Small intestine (tissue), 7 donors: ENCODE measurements around the gene STIMATE. TPM values are rescaled to one million over a fixed set of nuclear protein-coding genes. Genes with fewer than 3 reads are reported as not detected.
A peak's percentile ranks its signal among the peaks of the same experiment; 100 is the strongest.

Experiments
- DNase-seq, 2 donors: peaks; one replicate each; pipeline versions ENCODE4 v3.0.0 to v3.0.0-alpha.2; 2013
- FAIRE-seq: peaks from 2 replicates; lab custom pipeline; 2012; peaks lifted over from hg19 to GRCh38; lab: Jason Lieb, UNC
- H3K27ac ChIP-seq, 3 donors: one replicate each; pipeline ENCODE4 v1.5.1; 2013; ENCODE audit warnings: low read length in 2 of 3, mild to moderate bottlenecking in 2 of 3, control low read depth in 1 of 3, inconsistent platforms in 1 of 3, low read depth in 1 of 3, moderate library complexity in 1 of 3
- H3K27me3 ChIP-seq, 3 donors: one replicate each; pipeline ENCODE4 v1.6.1; 2013; ENCODE audit warnings: low read length in 3 of 3, inconsistent platforms in 1 of 3; ENCODE audit not compliant: control insufficient read depth in 3 of 3, insufficient read depth in 3 of 3
- H3K36me3 ChIP-seq, 3 donors: one replicate each; pipeline ENCODE4 v1.6.1; 2013; ENCODE audit warnings: low read length in 3 of 3, inconsistent platforms in 1 of 3, low read depth in 1 of 3, mild to moderate bottlenecking in 1 of 3, moderate library complexity in 1 of 3; ENCODE audit not compliant: control insufficient read depth in 3 of 3, insufficient read depth in 2 of 3
- H3K4me1 ChIP-seq, 3 donors: one replicate each; pipeline ENCODE4 v1.6.1; 2013; ENCODE audit warnings: low read length in 2 of 3, inconsistent platforms in 1 of 3, low read depth in 1 of 3, mild to moderate bottlenecking in 1 of 3, moderate library complexity in 1 of 3; ENCODE audit not compliant: control insufficient read depth in 3 of 3, insufficient read depth in 2 of 3
- H3K4me3 ChIP-seq, 3 donors: one replicate each; pipeline ENCODE4 v1.5.1; 2013; ENCODE audit warnings: low read length in 3 of 3, control low read depth in 1 of 3, inconsistent platforms in 1 of 3, low read depth in 1 of 3, mild to moderate bottlenecking in 1 of 3, moderate library complexity in 1 of 3
- H3K9me3 ChIP-seq, 2 donors: one replicate each; pipeline ENCODE4 v1.6.1; 2013; ENCODE audit warnings: low read depth in 1 of 2, low read length in 1 of 2; ENCODE audit not compliant: control insufficient read depth in 2 of 2, insufficient read depth in 1 of 2
- WGBS, 3 donors: extraction: QIAGEN DNeasy Blood & Tissue Kit; methylation state at CpG; one replicate each; pipeline ENCODE4 v1.1.7; 2013; 5-methylcytosine and 5-hydroxymethylcytosine counted together
- polyA plus RNA-seq, 4 donors: library from polyadenylated mRNA; stranded (reverse) in 3 of 4; unstranded in 1 of 4; fragments of 200-250 nt in 3 of 4; fragments of 120-200 nt in 1 of 4; gene quantifications; one replicate each; pipeline versions ENCODE4 v1.2.1 to v1.2.3, GENCODE V29; 2013
- donor health status: healthy with polysubstance abuse.
- donor health status: control.
- donor health status: control.
- donor health status: Bipolar disorder and iron deficiency.
- donor health status: healthy.

Gene STIMATE
- polyA plus RNA-seq, 4 donors: 2.7 to 6.8 (median 4.3) TPM; not detected in 1

- H3K4me3 ChIP-seq: no peak overlapping the region
- no peaks in the 10 kb centered on the region for H3K4me1 ChIP-seq
- H3K27me3 ChIP-seq: no peaks in the 10 kb centered on the region
- H3K27ac ChIP-seq: no peak overlapping the region
- peak in 1 of 2 donors; percentile 11 for DNase-seq
- FAIRE-seq: no peak
- H3K9me3 ChIP-seq: no peaks in the 10 kb centered on the region
- peaks cover 3 to 7% (median 5%) of the 10 kb centered on the region in 3 donors for H3K36me3 ChIP-seq
- 34 to 82% (median 46%) methylated on average over 1 of the region's 1 CpG for WGBS, 3 donors
Measured at GRCh38 chr3:52904552-52904951, 7.2 kb upstream of the STIMATE start.

GRCh38 chr3:52904000-52904399 is 6.7 kb upstream of the STIMATE start:
- Histone ChIP-seq H3K4me3 (no peak overlapping the region), H3K36me3 (peaks cover 3 to 7% (median 5%) of the 10 kb centered on the region in 3 donors), H3K9me3 (no peaks in the 10 kb centered on the region), H3K4me1 (no peaks in the 10 kb centered on the region), H3K27ac (no peak overlapping the region), H3K27me3 (no peaks in the 10 kb centered on the region)
- DNase-seq (no peak), FAIRE-seq (no peak)
- 90 to 91% (median 90%) methylated on average over 3 of the region's 3 CpGs for WGBS, 3 donors

DNA sequence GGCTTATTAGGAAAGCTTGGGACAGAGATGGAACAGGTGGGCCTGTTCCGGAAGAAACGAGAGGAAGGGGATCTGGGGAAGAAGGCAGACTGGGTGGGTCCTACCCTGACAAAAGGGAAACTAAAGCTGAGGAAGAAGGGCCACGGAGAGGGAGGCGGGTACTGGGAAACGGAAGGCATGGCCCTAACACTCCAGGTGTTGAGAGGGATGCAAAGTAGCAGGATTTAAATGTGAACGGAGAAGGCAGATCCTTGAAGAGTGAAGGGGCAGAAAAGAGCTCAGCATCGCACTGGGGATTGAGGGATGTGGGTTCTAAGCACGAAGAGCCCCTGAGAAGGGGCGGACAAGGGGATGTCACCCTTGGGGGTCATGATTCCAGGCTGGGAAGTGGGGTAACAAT is 735 bp downstream of the STIMATE start:
- WGBS, 3 donors: 3 to 12% (median 7%) methylated on average over 9 of the region's 9 CpGs
- no peak for FAIRE-seq

GRCh38 chr3:52896151-52896550 is 1.2 kb downstream of the STIMATE start:
- no peaks in the 10 kb centered on the region for H3K9me3 ChIP-seq
- H3K27ac ChIP-seq: no peak overlapping the region
- FAIRE-seq (no peak), DNase-seq (no peak)
- peak overlapping the region in 2 of 3 donors; percentile 62 to 89 for H3K4me3 ChIP-seq
- no peaks in the 10 kb centered on the region for H3K27me3 ChIP-seq
- peaks cover 0 to 21% (median 2%) of the 10 kb centered on the region in 3 donors for H3K4me1 ChIP-seq
- 20 to 25% (median 21%) methylated on average over 3 of the region's 3 CpGs for WGBS, 3 donors
- H3K36me3 ChIP-seq: peaks cover 0 to 2% (median 0%) of the 10 kb centered on the region in 3 donors

More for the DNA sequence above, 735 bp downstream of the STIMATE start:
- no peaks in the 10 kb centered on the region for H3K9me3 ChIP-seq
- H3K4me1 ChIP-seq: peaks cover 0 to 16% (median 2%) of the 10 kb centered on the region in 3 donors
- no peaks in the 10 kb centered on the region for H3K27me3 ChIP-seq
- peak overlapping the region; percentile 62 to 89 (median 65) for H3K4me3 ChIP-seq
- H3K36me3 ChIP-seq: peaks cover 0 to 2% (median 0%) of the 10 kb centered on the region in 3 donors
- DNase-seq: peak in 1 of 2 donors; percentile 25
- H3K27ac ChIP-seq: peak overlapping the region in 1 of 3 donors; percentile 3

- H3K4me1 ChIP-seq: peaks cover 0 to 21% (median 2%) of the 10 kb centered on the region in 3 donors
- no peak overlapping the region for H3K4me3 ChIP-seq
- H3K9me3 ChIP-seq: no peaks in the 10 kb centered on the region
- no peak for FAIRE-seq
- H3K27ac ChIP-seq: no peak overlapping the region
- WGBS, 3 donors: 59 to 68% (median 59%) methylated on average over 5 of the region's 5 CpGs
- DNase-seq: no peak
- H3K36me3 ChIP-seq: peaks cover 0 to 2% (median 0%) of the 10 kb centered on the region in 3 donors
- no peaks in the 10 kb centered on the region for H3K27me3 ChIP-seq
Measured at GRCh38 chr3:52895418-52895817, 1.9 kb downstream of the STIMATE start.

- H3K4me1 ChIP-seq: peaks cover 0 to 21% (median 2%) of the 10 kb centered on the region in 3 donors
- DNase-seq (no peak), FAIRE-seq (no peak)
- H3K4me3 ChIP-seq: no peak overlapping the region
- peaks cover 0 to 4% (median 0%) of the 10 kb centered on the region in 3 donors for H3K36me3 ChIP-seq
- H3K27ac ChIP-seq: no peak overlapping the region
- H3K9me3 ChIP-seq: no peaks in the 10 kb centered on the region
- 81 to 95% (median 93%) methylated on average over 10 of the region's 10 CpGs for WGBS, 3 donors
- no peaks in the 10 kb centered on the region for H3K27me3 ChIP-seq
Measured at GRCh38 chr3:52894756-52895155, 2.6 kb downstream of the STIMATE start.

- H3K4me3 ChIP-seq: no peak overlapping the region
- no peak for FAIRE-seq
Measured at GRCh38 chr3:52893723-52894122, 3.6 kb downstream of the STIMATE start.

GRCh38 chr3:52892625-52893311 is 4.6 kb downstream of the STIMATE start:
- Histone ChIP-seq H3K4me1 (peaks cover 0 to 21% (median 2%) of the 10 kb centered on the region in 3 donors), H3K4me3 (peak overlapping the region in 1 of 3 donors; percentile 29), H3K9me3 (no peaks in the 10 kb centered on the region), H3K27me3 (no peaks in the 10 kb centered on the region), H3K27ac (peak overlapping the region in 1 of 3 donors; percentile 35), H3K36me3 (peaks cover 0 to 8% (median 0%) of the 10 kb centered on the region in 3 donors)
- WGBS, 3 donors: 9 to 47% (median 21%) methylated on average over 8 of the region's 8 CpGs
- DNase-seq (peak; percentile 12 to 72), FAIRE-seq (no peak)

More at GRCh38 chr3:52893723-52894122, 3.6 kb downstream of the STIMATE start:
- 52 to 63% (median 61%) methylated on average over 4 of the region's 4 CpGs for WGBS, 3 donors
- peaks cover 0 to 4% (median 0%) of the 10 kb centered on the region in 3 donors for H3K36me3 ChIP-seq
- H3K4me1 ChIP-seq: peaks cover 0 to 21% (median 2%) of the 10 kb centered on the region in 3 donors
- DNase-seq: no peak
- no peaks in the 10 kb centered on the region for H3K27me3 ChIP-seq
- H3K27ac ChIP-seq: peak overlapping the region in 1 of 3 donors; percentile 11
- H3K9me3 ChIP-seq: no peaks in the 10 kb centered on the region
